Measurements from ENCODE around the gene FAM171A1.
A peak's percentile ranks its signal among the peaks of the same experiment; 100 is the strongest.
"Not testable (repeated sequence)": the region's sequence is repeated elsewhere in the genome, so short reads cannot be mapped to it uniquely, and the experiment has no call there.

The FAM171A1 gene

DNA sequence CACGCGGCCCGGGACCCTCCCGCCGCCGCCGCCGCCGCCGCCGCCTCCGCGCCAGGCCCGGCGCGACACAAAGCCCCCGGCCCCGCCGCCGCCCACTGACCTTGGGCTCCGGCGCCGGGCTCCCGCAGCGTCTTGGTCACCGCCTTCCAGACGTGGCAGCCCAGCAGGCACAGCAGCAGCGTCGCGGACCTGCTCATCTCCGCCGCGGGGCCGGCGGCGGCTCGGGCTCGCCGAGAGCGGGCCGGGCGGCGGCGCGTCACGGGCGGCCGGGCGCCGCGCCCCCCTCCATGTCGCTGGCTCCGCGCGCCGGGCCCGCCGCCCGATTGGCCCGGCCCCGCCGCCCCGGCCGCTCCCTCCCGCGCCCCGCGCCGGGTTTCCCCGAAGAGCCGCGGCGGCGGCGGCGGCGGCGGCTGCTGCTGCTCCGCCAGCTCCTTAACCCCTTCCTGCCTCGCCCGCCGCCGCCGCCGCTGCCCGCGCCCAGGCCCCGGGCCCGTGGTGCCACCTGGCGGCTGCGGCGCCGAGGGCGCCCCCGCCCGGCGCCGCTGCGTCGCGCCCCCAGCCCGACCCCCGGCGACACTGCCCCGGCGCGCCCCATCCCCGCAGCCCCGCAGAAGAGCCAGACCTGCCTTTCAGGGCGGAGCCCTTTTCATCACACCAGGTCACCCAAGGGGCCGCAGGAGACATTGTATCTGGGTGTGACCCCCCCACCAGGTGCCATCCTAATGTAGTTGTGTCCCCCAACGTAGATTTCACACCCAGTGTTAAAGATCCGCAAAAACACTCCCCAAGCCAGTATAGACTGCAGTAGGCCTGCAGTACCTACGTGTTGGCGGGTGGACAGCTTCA lies at the start of gene FAM171A1:
FAM171A1 (minus strand) TSS at position 434 of the 846 bp plus-strand sequence; CDS start at position 197, 237 bp downstream.
- peak; percentile 27 for DNase-seq (ENCODE audit: low read depth)

DNA sequence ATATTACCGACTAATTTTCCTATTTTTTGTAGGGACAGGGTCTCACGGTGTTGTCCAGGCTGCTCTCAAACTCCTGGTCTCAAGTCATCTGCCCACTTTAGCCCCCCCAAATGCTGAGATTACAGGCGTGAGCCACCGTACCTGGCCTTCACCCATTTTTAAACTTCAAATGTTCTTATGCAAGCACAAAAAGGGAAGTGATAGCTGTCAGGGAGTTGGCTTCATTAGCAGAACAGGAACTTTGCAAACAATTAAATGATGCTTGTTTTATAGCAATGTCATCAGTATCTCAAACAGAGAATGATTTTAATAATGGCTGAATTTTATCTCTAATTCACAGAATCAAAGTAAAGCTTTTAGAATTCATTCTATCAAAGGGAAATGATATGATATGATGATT lies 49.8 kb upstream of the FAM171A1 start:
- DNase-seq (ENCODE audit: low read depth) = no peak

DNA sequence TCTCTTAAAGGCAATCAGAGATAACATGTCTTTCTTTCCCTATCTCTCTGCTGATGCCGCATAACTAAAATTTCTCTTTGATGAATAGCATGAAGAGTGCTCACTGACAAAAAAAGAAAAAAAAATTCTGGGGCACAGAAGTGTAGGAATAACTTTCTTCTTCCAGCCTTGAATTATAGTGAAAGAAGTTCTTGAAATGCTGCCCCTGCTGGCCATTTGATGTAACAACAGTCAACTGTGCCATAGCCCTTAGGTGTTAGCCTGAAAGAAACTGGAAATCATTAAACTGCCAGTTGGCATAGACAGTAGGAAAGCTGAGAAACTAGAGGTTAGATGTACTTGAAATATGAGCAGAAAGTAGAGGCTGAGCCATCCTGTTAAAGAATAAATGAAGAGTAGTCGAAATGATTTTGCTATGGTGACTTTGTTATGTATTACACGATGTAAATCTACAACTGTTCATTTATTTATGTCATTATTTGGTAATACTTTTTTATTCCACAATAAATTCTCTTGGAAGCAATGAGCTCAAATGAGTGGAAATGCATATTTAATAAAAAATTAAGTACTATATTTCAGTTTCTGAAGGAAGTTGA lies 48.3 kb upstream of the FAM171A1 start:
- peak; percentile 6 for DNase-seq (ENCODE audit: low read depth)

DNA sequence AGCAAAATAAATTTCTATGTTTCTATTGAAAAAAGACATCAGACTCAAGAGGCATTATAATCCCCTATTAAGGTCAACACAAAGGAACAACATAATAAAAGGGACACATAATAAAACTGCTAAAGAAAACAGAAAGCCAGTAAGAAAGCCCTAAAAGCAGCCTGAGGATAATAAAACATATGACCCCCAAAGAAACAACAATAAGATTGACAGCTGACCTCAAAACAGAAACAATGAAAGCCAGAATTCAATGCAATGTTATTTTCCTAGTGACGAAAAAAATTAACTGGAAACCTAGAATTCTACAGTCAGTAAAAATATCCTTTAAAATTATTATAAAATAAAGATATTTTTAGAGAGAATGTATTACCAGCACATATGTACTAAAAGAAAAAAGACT lies 44.9 kb upstream of the FAM171A1 start:
- DNase-seq (ENCODE audit: low read depth) = no peak

DNA sequence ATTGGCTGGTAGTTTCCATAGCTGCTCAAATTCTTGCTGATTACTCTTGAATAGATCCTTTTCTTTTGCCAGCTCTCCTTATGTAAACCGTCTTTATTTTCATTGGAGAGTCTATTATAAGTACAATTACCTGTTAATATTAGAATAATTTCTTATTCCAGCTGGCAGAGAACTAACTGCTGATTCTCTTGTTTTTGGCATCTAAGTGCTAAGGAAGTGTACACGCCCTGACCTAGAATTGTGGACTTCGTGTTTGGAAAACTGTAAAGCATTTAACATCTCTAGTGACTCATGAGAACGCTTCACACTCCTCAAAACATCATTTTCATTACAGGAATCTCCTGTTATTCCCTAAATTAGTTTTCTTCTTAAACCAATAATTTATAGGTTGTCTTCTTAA lies 39.9 kb upstream of the FAM171A1 start:
- no peak for DNase-seq (ENCODE audit: low read depth)

DNA sequence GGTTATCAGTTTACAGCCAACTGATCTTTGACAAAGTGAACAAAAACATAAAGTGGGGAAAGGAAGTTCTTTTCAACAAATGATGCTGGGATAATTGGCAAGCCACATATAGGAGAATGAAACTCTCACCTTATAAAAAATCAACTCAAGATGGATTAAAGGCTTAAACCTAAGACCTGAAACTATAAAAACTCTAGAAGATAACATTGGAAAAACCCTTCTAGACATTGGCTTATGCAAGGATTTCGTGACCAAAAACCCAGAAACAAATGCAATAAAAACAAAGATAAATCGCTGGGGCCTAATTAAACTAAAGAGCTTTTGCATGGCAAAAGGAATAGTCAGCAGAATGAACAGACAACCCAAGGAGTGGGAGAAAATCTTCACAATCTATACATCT lies 38.3 kb upstream of the FAM171A1 start:
- DNase-seq (ENCODE audit: low read depth) = not testable (repeated sequence)

DNA sequence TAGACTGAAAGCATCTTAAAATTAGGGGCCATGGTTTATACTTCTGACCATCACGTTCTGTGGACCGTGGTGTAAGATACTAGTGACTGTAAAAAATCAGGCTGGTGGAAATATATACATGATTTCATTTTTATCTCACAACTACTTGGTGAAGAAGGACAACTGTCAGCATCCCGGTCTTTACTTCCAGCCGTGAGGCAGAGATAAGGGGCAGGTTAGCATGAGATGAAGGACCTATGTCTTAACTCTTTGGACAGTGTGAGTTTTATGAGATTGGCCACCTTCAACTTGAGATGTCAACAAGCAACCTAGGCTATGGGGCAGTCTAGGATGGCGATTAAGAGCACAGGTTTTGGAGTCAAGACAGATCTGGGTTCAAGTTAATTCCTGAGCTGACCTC lies 37.5 kb upstream of the FAM171A1 start:
- no peak for DNase-seq (ENCODE audit: low read depth)

DNA sequence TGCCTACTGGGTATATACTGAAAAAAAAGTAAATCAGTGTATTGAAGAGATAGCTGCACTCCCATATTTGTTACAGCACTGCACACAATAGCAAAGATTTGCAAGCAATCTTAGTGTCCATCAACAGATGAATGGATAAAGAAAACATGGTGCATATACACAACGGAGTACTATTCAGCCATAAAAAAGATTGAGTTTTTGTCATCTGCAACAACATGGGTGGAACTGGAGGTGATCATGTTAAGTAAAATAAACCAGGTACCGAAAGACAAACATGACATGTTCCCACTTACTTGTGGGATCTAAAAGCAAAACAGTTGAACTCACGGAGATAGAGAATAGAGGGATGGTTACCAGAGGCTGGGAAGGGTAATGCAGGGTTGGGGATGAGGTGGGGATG lies 34.2 kb upstream of the FAM171A1 start:
- DNase-seq (ENCODE audit: low read depth) = no peak

DNA sequence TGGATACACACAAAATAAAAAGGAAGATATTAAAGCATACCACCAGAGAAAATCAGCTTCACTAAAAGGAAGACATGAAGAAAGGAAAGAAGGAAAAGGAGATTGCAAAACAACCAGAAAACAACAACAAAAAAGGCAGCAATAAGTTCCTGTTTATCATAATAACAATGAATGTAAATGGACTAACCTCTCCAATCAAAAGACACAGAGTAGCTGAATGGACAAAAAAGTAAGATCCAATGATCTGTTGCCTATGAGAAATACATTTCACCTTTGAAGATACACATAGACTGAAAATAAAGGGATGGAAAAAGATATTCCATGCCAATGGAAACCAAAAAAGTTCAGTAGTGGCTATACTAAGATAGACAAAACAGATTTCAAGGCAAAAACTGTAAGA lies 30.3 kb upstream of the FAM171A1 start:
- DNase-seq (ENCODE audit: low read depth) = no peak

DNA sequence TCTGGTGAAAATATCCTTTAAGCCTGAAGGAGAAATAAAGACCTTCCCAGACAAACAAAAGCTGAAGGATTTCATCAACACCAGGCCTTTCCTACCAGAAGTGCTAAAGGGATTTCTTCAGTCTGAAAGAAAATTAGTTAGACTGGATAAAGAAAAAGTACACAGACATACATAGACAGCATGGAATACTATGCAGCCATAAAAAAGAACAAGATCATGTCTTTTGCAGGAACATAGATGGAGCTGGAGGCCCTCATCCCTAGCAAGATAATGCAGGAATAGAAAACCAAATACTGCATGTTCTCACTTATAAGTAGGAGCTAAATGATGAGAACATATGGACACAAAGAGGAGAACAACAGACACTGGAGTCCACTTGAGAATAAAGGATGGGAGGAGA lies 29.4 kb upstream of the FAM171A1 start:
- not testable (repeated sequence) for DNase-seq (ENCODE audit: low read depth)

DNA sequence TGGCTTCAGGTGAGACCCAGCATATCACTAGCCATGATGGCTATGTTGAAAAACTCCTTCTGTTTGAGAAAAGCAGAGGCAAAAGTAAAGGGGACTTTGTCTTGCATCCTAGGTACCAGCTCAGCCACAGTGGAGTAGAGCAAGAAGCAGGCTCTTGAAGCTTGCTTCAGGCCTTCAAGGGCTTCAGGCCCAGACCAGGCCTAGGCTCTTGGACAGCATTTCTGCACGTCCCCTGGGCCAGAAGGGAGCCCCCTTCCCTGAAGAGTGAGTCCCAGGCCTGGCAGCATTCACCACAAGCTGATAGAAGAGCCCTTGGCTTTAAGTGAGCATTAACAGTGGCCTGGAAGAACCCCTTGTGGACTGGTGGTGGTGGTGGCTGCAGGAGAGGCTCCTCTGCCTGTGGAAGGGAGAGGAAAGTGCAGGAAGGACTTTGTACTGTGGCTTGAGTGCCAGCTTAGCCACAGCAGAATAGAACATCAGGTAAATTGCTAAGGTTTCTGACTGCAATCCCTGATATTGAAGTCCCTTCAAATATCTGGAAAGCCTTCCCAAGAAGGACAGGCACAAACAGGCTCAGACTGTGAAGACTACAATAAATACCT lies 28.1 kb upstream of the FAM171A1 start:
- no peak for DNase-seq (ENCODE audit: low read depth)

DNA sequence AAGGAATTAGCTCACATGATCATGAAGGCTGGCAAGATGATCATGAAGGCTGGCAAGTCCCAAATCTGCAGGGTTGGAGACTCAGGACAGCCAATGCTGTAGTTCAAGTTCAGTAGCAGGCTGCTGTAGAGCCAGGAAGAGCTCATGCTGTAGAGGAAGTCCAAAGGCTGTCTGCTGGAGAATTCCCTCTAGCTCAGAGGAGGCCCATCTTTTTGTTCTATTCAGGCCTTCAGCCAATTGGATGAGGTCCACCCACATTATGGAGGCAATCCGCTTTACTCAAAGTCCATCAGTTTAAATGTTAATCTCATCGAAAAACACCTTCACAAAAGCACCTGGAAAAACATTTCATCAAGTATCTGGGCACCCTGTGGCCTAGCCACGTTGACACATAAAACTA lies 24.8 kb upstream of the FAM171A1 start:
- DNase-seq (ENCODE audit: low read depth) = no peak

DNA sequence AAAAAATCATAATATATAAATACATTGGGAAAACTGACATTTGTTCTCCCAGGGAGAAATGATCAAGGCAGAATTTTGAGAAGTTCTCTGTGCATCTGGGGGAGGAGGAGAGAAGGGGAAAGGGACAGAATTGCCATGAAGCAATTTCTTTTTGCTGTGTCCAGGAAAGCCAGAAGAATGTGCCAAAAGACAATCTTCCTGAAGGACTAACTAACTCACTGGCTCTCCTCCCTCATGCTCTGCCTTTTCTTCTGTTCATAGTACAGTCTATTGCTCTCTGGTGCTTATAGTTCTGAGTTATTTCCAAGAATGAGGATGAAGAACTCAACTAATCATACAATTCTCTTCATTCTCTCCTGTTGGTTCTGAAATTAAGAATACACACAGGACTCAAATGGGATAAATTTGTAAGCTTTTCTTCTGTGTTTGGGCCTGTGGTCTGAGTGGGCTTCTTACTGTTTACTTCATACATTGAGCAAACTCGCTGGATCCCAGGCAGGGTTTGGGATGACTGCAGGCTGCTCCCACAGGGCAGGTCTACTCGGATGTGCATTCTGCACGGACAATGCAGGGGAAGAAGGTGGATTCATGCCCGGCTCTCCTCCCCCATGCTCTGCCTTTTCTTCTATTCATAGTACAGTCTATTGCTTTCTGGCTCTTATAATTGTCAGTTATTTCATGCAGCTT lies 22.2 kb upstream of the FAM171A1 start:
- no peak for DNase-seq (ENCODE audit: low read depth)

DNA sequence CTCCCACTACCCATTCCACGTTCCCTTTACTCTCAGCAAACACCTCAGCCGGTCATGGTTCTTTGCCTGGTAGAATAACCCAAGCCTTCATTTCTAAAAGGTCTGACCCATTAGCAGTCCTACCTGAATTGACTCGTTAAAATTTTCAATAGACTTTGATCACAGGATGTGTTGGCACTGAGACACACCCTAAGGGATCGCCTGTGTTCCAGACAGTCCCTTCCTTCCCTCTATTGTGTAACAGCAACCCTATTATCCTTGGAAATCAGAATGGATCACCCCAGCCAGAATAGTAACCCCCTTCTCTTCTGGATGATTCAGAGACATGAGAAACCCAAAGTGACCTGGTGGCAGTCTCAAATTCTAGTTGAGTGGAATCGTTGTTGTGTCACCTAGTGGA lies 20.4 kb upstream of the FAM171A1 start:
- DNase-seq (ENCODE audit: low read depth) = no peak

DNA sequence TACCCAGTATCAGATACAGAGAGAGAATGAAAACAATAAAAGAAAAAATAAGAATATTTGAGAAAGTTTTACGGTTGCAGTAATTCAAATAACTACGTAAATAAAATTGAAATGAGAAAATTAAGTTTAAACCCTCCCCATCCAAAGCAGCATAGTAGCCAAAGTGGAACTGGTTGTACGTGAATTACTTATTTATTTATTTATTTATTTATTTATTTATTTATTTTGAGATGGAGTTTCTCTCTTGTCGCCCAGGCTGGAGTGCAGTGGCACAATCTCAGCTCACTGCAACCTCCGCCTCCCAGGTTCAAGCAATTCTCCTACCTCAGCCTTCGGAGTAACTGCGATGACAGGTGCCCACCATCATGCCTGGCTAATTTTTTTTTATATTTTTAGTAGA lies 17.1 kb upstream of the FAM171A1 start:
- not testable (repeated sequence) for DNase-seq (ENCODE audit: low read depth)

DNA sequence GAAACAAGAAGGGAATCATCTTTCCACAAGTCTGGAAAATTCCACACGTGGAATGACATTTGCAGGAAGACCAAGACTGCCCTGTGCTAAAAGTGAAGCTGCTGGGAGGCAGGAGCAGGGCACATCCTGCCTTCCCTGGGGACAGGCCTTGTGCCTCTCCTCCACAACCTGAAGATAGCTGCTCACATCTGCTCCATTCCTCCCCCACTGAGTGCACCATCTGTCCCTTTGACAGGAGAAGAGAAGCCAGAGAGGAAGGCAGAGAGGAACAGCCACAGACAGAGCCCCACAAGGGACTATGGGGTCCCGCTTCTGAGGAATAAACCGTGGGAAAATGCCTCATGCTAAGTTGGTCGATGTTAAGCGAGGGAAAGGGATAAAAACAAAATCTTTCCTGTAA lies 15.9 kb upstream of the FAM171A1 start:
- no peak for DNase-seq (ENCODE audit: low read depth)

DNA sequence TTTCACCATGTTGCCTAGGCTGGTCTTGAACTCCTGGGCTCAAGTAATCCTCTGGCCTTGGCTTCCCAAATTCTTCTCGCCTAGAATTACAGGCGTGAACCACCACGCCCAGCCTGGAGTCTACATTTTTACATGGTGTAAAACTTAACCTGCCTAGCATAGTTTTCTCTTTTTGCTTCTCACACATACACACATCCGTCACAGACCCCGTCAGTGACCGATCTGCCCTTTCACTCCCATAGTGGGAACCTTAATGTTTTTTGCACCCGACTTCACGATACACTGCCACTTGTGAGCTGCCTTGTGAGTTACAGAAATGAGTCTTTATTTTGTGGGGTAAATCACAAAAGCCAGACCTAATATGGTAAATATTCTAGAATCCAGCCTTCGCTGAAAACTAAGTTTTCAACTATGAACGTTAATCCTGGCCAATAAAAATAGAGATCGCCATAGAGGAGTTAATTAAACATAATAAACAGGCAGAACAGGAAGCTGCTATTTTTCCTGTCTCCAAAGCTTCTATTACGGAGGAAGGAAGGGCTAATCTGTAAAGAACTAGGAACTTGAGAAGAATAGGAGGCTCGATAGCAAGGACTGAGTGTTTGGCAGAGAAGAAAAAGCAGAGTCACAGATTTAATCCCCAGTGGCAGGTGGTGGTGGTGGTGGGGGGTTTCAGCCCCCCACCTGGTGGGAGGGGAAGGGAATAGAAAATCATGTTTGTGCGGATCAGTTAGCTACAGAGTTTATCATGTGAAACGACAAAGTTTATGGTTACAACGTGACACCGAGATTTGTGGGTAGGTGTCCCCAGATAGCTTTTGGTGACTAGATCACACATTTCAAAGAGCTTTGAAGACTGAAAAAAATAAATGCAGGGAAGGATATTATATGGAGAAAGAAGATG lies 14.7 kb upstream of the FAM171A1 start:
- DNase-seq (ENCODE audit: low read depth) = no peak

DNA sequence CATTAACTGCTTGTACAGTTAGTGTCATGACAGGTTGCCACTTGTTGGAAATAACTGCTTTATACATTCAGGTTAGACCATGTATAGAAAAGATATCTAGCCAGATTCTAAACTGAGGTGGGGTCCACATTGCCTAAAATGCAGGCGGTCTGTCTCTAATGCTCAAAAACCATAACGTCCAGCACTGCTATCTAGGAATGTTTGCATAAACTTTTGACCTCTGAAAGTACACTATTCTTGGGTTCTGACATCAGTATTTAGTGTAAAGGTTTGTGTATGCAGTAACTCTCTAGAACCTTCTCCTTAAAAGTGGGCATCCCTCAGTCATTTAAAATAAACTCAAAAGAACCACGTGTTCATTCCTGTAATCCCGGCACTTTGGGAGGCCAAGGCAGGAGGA lies 10.3 kb upstream of the FAM171A1 start:
- DNase-seq (ENCODE audit: low read depth) = no peak

DNA sequence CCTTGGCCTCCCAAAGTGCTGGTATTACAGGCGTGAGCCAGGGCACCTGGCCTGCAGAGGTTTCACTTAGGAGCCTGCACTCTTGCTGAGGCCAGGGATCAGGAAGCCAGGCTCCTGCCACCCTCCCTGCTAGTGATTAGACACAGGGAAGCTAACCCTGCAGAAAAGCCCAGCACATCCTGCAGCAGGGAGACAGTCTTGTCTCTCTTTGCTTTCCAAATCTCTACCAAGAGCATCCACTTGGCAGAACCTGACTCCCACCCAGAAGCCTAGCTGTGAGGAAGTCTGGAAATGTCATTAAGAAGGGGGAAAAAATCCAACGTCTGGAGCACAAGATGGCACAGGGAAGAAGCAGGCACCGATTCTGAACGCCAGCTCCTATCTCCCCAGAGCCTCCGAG lies 8.0 kb upstream of the FAM171A1 start:
- no peak for DNase-seq (ENCODE audit: low read depth)

DNA sequence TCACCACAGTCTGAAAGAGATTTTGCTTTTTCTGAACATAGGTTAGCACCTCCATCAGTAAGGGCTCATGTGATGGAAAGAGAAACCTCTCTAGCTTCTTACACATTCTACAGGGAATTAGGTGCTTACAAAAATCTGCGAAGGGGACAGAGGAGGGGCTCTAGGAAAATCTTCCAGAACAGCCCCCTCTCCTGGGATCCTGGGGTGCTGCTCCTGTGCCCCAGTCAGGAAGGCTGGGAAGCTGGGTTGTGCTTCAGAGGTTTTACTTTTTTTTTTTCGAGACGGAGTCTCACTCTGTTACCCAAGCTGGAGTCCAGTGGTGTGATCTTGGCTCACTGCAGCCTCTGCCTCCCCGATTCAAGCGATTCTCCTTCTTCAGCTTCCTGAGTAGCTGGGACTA lies 7.5 kb upstream of the FAM171A1 start:
- no peak for DNase-seq (ENCODE audit: low read depth)

DNA sequence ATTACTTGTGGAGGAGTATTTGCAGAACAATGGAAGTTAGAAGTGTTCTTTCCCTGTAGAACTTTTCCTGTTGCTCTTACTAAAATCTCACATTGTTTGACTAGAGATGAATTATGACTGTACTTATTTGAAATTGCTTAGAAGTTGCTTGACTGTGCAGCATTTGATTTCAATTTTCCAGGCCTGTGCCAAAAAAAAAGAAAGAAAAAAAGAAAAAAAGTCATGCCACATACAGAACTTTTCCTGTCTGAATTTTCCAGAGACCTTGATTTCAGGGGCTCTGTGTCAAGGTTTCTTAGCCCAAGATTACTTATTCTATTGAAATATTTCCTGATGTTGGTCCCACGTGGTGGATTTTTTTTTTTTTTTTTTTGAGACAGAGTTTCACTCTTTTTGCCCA lies 3.5 kb upstream of the FAM171A1 start:
- DNase-seq (ENCODE audit: low read depth) = no peak

DNA sequence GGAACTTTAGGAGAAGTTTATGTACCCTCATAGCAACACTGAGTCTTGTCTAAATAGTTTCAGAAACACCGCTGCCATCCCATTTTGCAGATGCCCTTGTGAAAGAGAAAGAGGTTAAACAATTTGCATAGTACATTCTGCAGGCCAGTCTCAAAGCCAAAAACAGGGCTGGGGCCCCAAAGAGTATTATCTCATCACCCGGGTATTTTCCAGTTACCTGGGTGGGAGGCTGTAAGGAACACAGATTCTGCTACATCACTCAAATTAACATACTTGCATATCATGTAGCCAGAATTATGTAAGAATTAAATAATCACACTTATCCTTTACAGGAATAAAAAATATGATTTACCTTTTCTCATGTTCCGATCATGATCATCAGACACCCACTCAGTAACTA lies 3.1 kb upstream of the FAM171A1 start:
- DNase-seq (ENCODE audit: low read depth) = no peak

All from stimulated activated CD8-positive, alpha-beta memory T cell treated with anti-CD3 and anti-CD28 coated beads, Interleukin-4, amount 100 ng/mL, for 24 hours (primary cell).